GM12892 (cell line): ENCODE data around the gene LOXHD1.

Experiments used
- DNase-seq: peaks from one replicate; pipeline ENCODE4 v3.0.0; 2011; ENCODE audit not compliant: insufficient read length
- FAIRE-seq: peaks from 2 replicates; lab custom pipeline; 2011; peaks lifted over from hg19 to GRCh38; lab: Jason Lieb, UNC
- POLR2A ChIP-seq: IDR thresholded peaks from 2 replicates; pipeline ENCODE4 v1.6.1; 2011; ENCODE audit warnings: low read depth, low read length, control low read depth
- POLR2AphosphoS5 ChIP-seq: IDR thresholded peaks from 2 replicates; pipeline ENCODE4 v1.6.1; 2011; ENCODE audit warnings: low read depth, low read length, control low read depth
- TAF1 ChIP-seq: IDR thresholded peaks from 2 replicates; pipeline ENCODE4 v1.6.1; 2011; ENCODE audit warnings: low read depth, mild to moderate bottlenecking, control low read depth, low read length, borderline replicate concordance

The LOXHD1 gene

GRCh38 chr18:46528037-46528436 is 129.0 kb downstream of the LOXHD1 start:
- DNase-seq, result no peak
- no peak for FAIRE-seq
- TF ChIP-seq POLR2AphosphoS5 (no peak), POLR2A (no peak), TAF1 (no peak)

- no peak for TF ChIP-seq POLR2AphosphoS5
- no peak for TF ChIP-seq POLR2A
- no peak for TF ChIP-seq TAF1
- DNase-seq (no peak), FAIRE-seq (no peak)
These were observed 137.2 kb downstream of the LOXHD1 start for GRCh38 chr18:46519870-46520269.

- no peak for DNase-seq
- TF ChIP-seq POLR2AphosphoS5, result no peak
- no peak for TF ChIP-seq TAF1
- no peak for TF ChIP-seq POLR2A
- FAIRE-seq, result no peak
These were observed 138.6 kb downstream of the LOXHD1 start for GRCh38 chr18:46518438-46518837.

GRCh38 chr18:46516555-46516954 is 140.5 kb downstream of the LOXHD1 start:
- TF ChIP-seq POLR2AphosphoS5, result no peak
- no peak for TF ChIP-seq TAF1
- TF ChIP-seq POLR2A, result no peak
- no peak for DNase-seq
- no peak for FAIRE-seq

- no peak for FAIRE-seq
- DNase-seq, result no peak
- TF ChIP-seq POLR2AphosphoS5 (no peak), TAF1 (no peak), POLR2A (no peak)
These were observed 146.6 kb downstream of the LOXHD1 start for GRCh38 chr18:46510386-46510785.

- no peak for FAIRE-seq
- TF ChIP-seq TAF1 (no peak), POLR2A (no peak), POLR2AphosphoS5 (no peak)
- DNase-seq, result no peak
These were observed 147.5 kb downstream of the LOXHD1 start for GRCh38 chr18:46509530-46509929.

- FAIRE-seq (no peak), DNase-seq (no peak)
- TF ChIP-seq POLR2A, result no peak
- no peak for TF ChIP-seq POLR2AphosphoS5
- no peak for TF ChIP-seq TAF1
These were observed 149.9 kb downstream of the LOXHD1 start for GRCh38 chr18:46506974-46507586.

GRCh38 chr18:46502444-46502843 is 154.6 kb downstream of the LOXHD1 start:
- FAIRE-seq, result no peak
- TF ChIP-seq POLR2A, result no peak
- TF ChIP-seq POLR2AphosphoS5, result no peak
- TF ChIP-seq TAF1, result no peak

GRCh38 chr18:46497129-46497528 is 159.9 kb downstream of the LOXHD1 start:
- TF ChIP-seq POLR2AphosphoS5 (no peak), POLR2A (no peak), TAF1 (no peak)
- FAIRE-seq (no peak), DNase-seq (no peak)

More at GRCh38 chr18:46502444-46502843, 154.6 kb downstream of the LOXHD1 start:
- no peak for DNase-seq

- DNase-seq (no peak), FAIRE-seq (no peak)
- no peak for TF ChIP-seq POLR2AphosphoS5
- no peak for TF ChIP-seq TAF1
- no peak for TF ChIP-seq POLR2A
These were observed 168.4 kb downstream of the LOXHD1 start for GRCh38 chr18:46488471-46489213.

- DNase-seq (no peak), FAIRE-seq (no peak)
- TF ChIP-seq POLR2A, result no peak
- no peak for TF ChIP-seq TAF1
- TF ChIP-seq POLR2AphosphoS5, result no peak
These were observed 171.3 kb downstream of the LOXHD1 start for GRCh38 chr18:46485675-46486194.

GRCh38 chr18:46484971-46485370 is 172.0 kb downstream of the LOXHD1 start:
- FAIRE-seq, result no peak
- TF ChIP-seq TAF1, result no peak
- no peak for TF ChIP-seq POLR2A
- no peak for TF ChIP-seq POLR2AphosphoS5
- no peak for DNase-seq
